Measurements from ENCODE around the gene RSPH6A. TPM values are rescaled to one million over a fixed set of nuclear protein-coding genes. Genes with fewer than 3 reads are reported as not detected.

Gene RSPH6A
- total RNA-seq, 4 donors from 2014 or later: 1.1 TPM; not detected in 3

GRCh38 chr19:45821570-45821969 lies 6.5 kb upstream of the RSPH6A start:
- peaks cover 0 to 11% (median 5%) of the 10 kb centered on the region in 4 donors for H3K36me3 ChIP-seq
- intact Hi-C loops (cut with DNase I; ENCODE audit: low total_unique reads) (no loop called here), in situ Hi-C loops (cut with MboI; ENCODE audit: low pct_ligation_motif_present in 1 of 4, low pct_unique_long_range_greater_than_20kb in 1 of 4, low sequenced_read_pairs in 3 of 4) (no loop called here)
- 90% methylated on average over 10 of the region's 10 CpGs; no CpG with 5 or more reads in 1 of the 2 donors for WGBS, 2 donors (ENCODE audit: low coverage in 1 of 2)
- H3K27me3 ChIP-seq: no peaks in the 10 kb centered on the region
- H3K27ac ChIP-seq: no peak overlapping the region
- no peaks in the 10 kb centered on the region for H3K9me3 ChIP-seq
- no peak for TF ChIP-seq POLR2A (IDR thresholded peaks at IDR 0.05)
- no peak for TF ChIP-seq CTCF (IDR thresholded peaks at IDR 0.05)
- TF ChIP-seq EP300 (IDR thresholded peaks at IDR 0.05; ENCODE audit: low read depth): no peak
- no peak for TF ChIP-seq POLR2AphosphoS5 (IDR thresholded peaks at IDR 0.05)
- no peak for DNase-seq
- H3K4me3 ChIP-seq: no peak overlapping the region
- peaks cover 0 to 9% (median 0%) of the 10 kb centered on the region in 4 donors for H3K4me1 ChIP-seq

DNA sequence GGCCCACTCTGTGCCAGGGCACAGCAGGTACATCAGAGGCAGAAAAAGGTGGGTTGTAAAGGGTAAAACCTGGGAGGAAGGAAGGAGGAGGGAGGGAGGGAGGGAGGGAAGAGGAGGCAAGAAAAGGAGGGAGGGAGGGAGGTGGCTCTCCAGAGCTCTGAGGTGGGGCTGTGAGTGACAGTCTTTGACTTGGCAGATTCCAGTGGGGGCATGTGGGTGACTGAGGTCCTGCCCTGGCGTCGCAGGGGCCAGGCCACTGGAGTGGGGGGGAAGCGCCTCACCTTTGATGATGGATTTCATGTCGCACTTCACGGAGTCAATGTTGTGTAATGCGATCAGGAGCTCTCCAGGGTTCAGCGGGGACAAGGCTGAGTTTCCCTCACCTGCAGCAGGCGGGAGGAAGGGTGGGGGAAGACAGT lies 6.0 kb upstream of the RSPH6A start:
- Histone ChIP-seq H3K27me3 (no peaks in the 10 kb centered on the region), H3K4me3 (no peak overlapping the region), H3K4me1 (peaks cover 0 to 9% (median 0%) of the 10 kb centered on the region in 4 donors), H3K36me3 (peaks cover 0 to 7% (median 3%) of the 10 kb centered on the region in 4 donors), H3K9me3 (no peaks in the 10 kb centered on the region), H3K27ac (no peak overlapping the region)
- no peak for DNase-seq
- no peak for TF ChIP-seq POLR2A (IDR thresholded peaks at IDR 0.05)
- no peak for TF ChIP-seq POLR2AphosphoS5 (IDR thresholded peaks at IDR 0.05)
- no peak for TF ChIP-seq CTCF (IDR thresholded peaks at IDR 0.05)
- TF ChIP-seq EP300 (IDR thresholded peaks at IDR 0.05; ENCODE audit: low read depth): no peak
- WGBS, 2 donors (ENCODE audit: low coverage in 1 of 2): 89% methylated on average over 8 of the region's 8 CpGs; no CpG with 5 or more reads in 1 of the 2 donors
- in situ Hi-C loops (cut with MboI; ENCODE audit: low pct_ligation_motif_present in 1 of 4, low pct_unique_long_range_greater_than_20kb in 1 of 4, low sequenced_read_pairs in 3 of 4): no loop called here
- intact Hi-C loops (cut with DNase I; ENCODE audit: low total_unique reads): no loop called here

- peaks cover 0 to 13% (median under 1%) of the 10 kb centered on the region in 4 donors for H3K4me1 ChIP-seq
- no peaks in the 10 kb centered on the region for H3K27me3 ChIP-seq
- H3K36me3 ChIP-seq: peaks cover 0 to 6% (median under 1%) of the 10 kb centered on the region in 4 donors
- no peak overlapping the region for H3K4me3 ChIP-seq
- H3K9me3 ChIP-seq: no peaks in the 10 kb centered on the region
- intact Hi-C loops (cut with DNase I; ENCODE audit: low total_unique reads): no loop called here
- 77 to 83% methylated on average over 11 to 19 of the region's 20 CpGs for WGBS, 2 donors (ENCODE audit: low coverage in 1 of 2)
- TF ChIP-seq EP300 (IDR thresholded peaks at IDR 0.05; ENCODE audit: low read depth) (no peak), POLR2A (IDR thresholded peaks at IDR 0.05) (no peak), CTCF (IDR thresholded peaks at IDR 0.05) (no peak), POLR2AphosphoS5 (IDR thresholded peaks at IDR 0.05) (no peak)
- no peak for DNase-seq
- H3K27ac ChIP-seq: no peak overlapping the region
- in situ Hi-C loops (cut with MboI; ENCODE audit: low pct_ligation_motif_present in 1 of 4, low pct_unique_long_range_greater_than_20kb in 1 of 4, low sequenced_read_pairs in 3 of 4): no loop called here
These were observed 5.5 kb upstream of the RSPH6A start for GRCh38 chr19:45820413-45821102.

GRCh38 chr19:45819769-45820168 lies 4.7 kb upstream of the RSPH6A start:
- in situ Hi-C loops (cut with MboI; ENCODE audit: low pct_ligation_motif_present in 1 of 4, low pct_unique_long_range_greater_than_20kb in 1 of 4, low sequenced_read_pairs in 3 of 4): no loop called here
- H3K27ac ChIP-seq: no peak overlapping the region
- WGBS, 2 donors (ENCODE audit: low coverage in 1 of 2): 82 to 100% methylated on average over 1 to 6 of the region's 6 CpGs
- intact Hi-C loops (cut with DNase I; ENCODE audit: low total_unique reads): no loop called here
- H3K9me3 ChIP-seq: no peaks in the 10 kb centered on the region
- peaks cover 0 to 20% (median 4%) of the 10 kb centered on the region in 4 donors for H3K4me1 ChIP-seq
- H3K36me3 ChIP-seq: peaks cover 0 to 6% (median 0%) of the 10 kb centered on the region in 4 donors
- no peak for DNase-seq
- TF ChIP-seq CTCF (IDR thresholded peaks at IDR 0.05) (no peak), POLR2A (IDR thresholded peaks at IDR 0.05) (no peak), EP300 (IDR thresholded peaks at IDR 0.05; ENCODE audit: low read depth) (no peak), POLR2AphosphoS5 (IDR thresholded peaks at IDR 0.05) (no peak)
- no peak overlapping the region for H3K4me3 ChIP-seq
- no peaks in the 10 kb centered on the region for H3K27me3 ChIP-seq
